ENCODE results near the gene SPNS2. TPM values are rescaled to one million over a fixed set of nuclear protein-coding genes. Genes with fewer than 3 reads are reported as not detected.

The SPNS2 gene
- total and polyA plus RNA-seq, 2 donors (not counting 1 experiment from before 2014, with no cell fraction given), result 0.48 TPM; not detected in 1

DNA sequence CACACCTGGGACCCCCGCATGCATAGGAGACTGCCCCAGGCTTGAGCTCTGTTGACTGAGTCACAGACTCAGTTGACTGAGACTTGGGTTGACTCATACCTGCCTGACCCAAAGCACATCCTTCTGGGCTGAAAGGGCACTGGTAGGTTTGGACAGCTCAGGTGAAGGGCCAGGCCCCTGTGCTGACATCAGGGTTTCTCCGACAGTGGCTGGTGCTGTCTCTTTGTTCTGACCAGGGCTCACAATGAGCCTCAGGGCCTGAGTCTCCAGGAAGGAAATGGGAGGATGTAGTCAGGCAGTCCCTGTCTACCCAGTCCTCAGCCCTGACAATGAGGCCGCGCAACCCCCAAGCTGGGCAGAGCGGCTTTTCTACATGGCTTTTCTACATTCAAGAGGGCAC, 6.5 kb downstream of the SPNS2 start:
- ChIA-PET CTCF (no interaction called here), POLR2A (no interaction called here)
- Histone ChIP-seq H4K20me1 (ENCODE audit: control insufficient read depth, insufficient read depth, low read length, poor library complexity, severe bottlenecking) (no peaks in the 10 kb centered on the region), H3K36me3 (replicated peaks in 1 of 2; ENCODE audit: control extremely low read depth in 1 of 2, control insufficient read depth in 1 of 2, extremely low read depth in 1 of 2, insufficient read depth in 2 of 2, low read length in 1 of 2) (no peaks in the 10 kb centered on the region), H3K27me3 (replicated peaks in 1 of 4; ENCODE audit: control extremely low read depth in 1 of 4, control insufficient read depth in 3 of 4, insufficient read depth in 4 of 4, low read length in 3 of 4) (peaks cover 0 to 80% (median 36%) of the 10 kb centered on the region in 4 experiments), H3K4me2 (replicated peaks; ENCODE audit: low read depth, low read length, poor library complexity, severe bottlenecking) (no peak overlapping the region), H3K79me2 (ENCODE audit: control insufficient read depth, insufficient read depth, low read length) (no peaks in the 10 kb centered on the region), H3K9ac (ENCODE audit: low read length) (no peak overlapping the region), H3K4me3 (ENCODE audit: control extremely low read depth in 1 of 5, extremely low read depth in 1 of 5, insufficient read depth in 1 of 5, low read depth in 2 of 5, low read length in 4 of 5) (no peak overlapping the region), H3K9me3 (ENCODE audit: control extremely low read depth in 1 of 3, control insufficient read depth in 2 of 3, insufficient read depth in 1 of 3, low read length in 2 of 3) (peaks cover 0 to 7% (median 0%) of the 10 kb centered on the region in 3 donors), H3K4me1 (ENCODE audit: control insufficient read depth in 2 of 2, insufficient read depth in 2 of 2, low read length in 2 of 2) (peaks cover 15% of the 10 kb centered on the region in 2 donors), H2AFZ (ENCODE audit: insufficient read depth, low read depth, low read length, poor library complexity, severe bottlenecking) (no peak overlapping the region), H3K27ac (ENCODE audit: low read length in 2 of 2) (no peak overlapping the region)
- intact Hi-C loops (cut with micrococcal nuclease), result no loop called here
- Mint-ChIP-seq H3K4me1 (peaks cover 9% of the 10 kb centered on the region), H3K27ac (no peak overlapping the region), H3K9me3 (ENCODE audit: insufficient read depth) (no peaks in the 10 kb centered on the region), H3K27me3 (peaks cover 72% of the 10 kb centered on the region), H3K4me3 (no peak overlapping the region)
- ATAC-seq (ENCODE audit: low read depth) (no peak), DNase-seq (no peak)
- TF ChIP-seq, protein P1, sequence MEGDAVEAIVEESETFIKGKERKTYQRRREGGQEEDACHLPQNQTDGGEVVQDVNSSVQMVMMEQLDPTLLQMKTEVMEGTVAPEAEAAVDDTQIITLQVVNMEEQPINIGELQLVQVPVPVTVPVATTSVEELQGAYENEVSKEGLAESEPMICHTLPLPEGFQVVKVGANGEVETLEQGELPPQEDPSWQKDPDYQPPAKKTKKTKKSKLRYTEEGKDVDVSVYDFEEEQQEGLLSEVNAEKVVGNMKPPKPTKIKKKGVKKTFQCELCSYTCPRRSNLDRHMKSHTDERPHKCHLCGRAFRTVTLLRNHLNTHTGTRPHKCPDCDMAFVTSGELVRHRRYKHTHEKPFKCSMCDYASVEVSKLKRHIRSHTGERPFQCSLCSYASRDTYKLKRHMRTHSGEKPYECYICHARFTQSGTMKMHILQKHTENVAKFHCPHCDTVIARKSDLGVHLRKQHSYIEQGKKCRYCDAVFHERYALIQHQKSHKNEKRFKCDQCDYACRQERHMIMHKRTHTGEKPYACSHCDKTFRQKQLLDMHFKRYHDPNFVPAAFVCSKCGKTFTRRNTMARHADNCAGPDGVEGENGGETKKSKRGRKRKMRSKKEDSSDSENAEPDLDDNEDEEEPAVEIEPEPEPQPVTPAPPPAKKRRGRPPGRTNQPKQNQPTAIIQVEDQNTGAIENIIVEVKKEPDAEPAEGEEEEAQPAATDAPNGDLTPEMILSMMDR (IDR thresholded peaks at IDR 0.05), result no peak
- TF ChIP-seq EZH2 (IDR thresholded peaks at IDR 0.05; ENCODE audit: borderline replicate concordance, insufficient read depth, low read depth, low read length, poor library complexity, severe bottlenecking), result no peak
- 97% methylated on average over 5 of the region's 5 CpGs for WGBS (ENCODE audit: insufficient coverage)

DNA sequence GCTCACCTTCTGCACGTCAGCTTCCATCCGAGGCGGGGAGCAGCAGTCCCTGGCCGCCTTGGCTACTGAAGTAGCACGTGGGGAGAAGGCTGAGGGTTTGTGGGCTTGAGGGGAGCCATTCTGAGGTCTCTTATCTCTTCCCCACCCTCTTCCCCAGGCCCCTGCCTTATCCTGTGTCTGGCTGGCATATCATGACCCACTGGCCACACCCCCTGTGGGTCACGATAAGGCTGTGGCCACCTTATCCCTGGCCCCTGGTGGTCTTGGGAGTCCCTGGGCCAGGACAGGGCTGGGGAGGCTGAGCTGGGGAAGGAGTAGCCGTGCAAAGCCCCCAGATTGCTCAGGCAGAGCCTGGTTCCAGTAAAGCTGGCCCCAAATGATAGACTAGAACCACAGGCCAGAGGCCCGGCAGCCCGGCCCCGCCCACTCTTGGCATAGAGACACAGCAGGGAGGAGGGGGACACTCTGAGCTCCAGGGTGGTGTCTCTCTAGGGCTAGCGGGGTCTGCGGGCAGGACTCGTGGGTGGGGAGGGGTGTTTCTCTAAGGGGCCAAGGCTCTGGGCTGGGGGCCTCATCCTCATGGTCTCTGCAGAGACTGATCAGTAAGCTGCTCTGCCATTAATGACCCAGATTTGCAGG, 7.6 kb downstream of the SPNS2 start:
- no peak overlapping the region for H3K4me3 ChIP-seq (ENCODE audit: control extremely low read depth in 1 of 5, extremely low read depth in 1 of 5, insufficient read depth in 1 of 5, low read depth in 2 of 5, low read length in 4 of 5)
- no peak overlapping the region for H3K4me3 Mint-ChIP-seq
- peaks cover 61% of the 10 kb centered on the region for H3K27me3 Mint-ChIP-seq
- TF ChIP-seq, protein P1 (IDR thresholded peaks at IDR 0.05), result no peak
- TF ChIP-seq EZH2 (IDR thresholded peaks at IDR 0.05; ENCODE audit: borderline replicate concordance, insufficient read depth, low read depth, low read length, poor library complexity, severe bottlenecking), result no peak
- intact Hi-C loops (cut with micrococcal nuclease), result no loop called here
- no peak overlapping the region for H3K4me2 ChIP-seq (replicated peaks; ENCODE audit: low read depth, low read length, poor library complexity, severe bottlenecking)
- H3K9me3 ChIP-seq (ENCODE audit: control extremely low read depth in 1 of 3, control insufficient read depth in 2 of 3, insufficient read depth in 1 of 3, low read length in 2 of 3), result peaks cover 0 to 3% (median 0%) of the 10 kb centered on the region in 3 donors
- H3K79me2 ChIP-seq (ENCODE audit: control insufficient read depth, insufficient read depth, low read length), result no peaks in the 10 kb centered on the region
- H3K27ac Mint-ChIP-seq, result no peak overlapping the region
- DNase-seq (no peak), ATAC-seq (ENCODE audit: low read depth) (no peak)
- H3K27me3 ChIP-seq (replicated peaks in 1 of 4; ENCODE audit: control extremely low read depth in 1 of 4, control insufficient read depth in 3 of 4, insufficient read depth in 4 of 4, low read length in 3 of 4), result peaks cover 0 to 69% (median 25%) of the 10 kb centered on the region in 4 experiments
- H3K4me1 ChIP-seq (ENCODE audit: control insufficient read depth in 2 of 2, insufficient read depth in 2 of 2, low read length in 2 of 2), result peaks cover 4 to 7% of the 10 kb centered on the region in 2 donors
- ChIA-PET POLR2A (no interaction called here), CTCF (no interaction called here)
- no peak overlapping the region for H2AFZ ChIP-seq (ENCODE audit: insufficient read depth, low read depth, low read length, poor library complexity, severe bottlenecking)
- H3K9me3 Mint-ChIP-seq (ENCODE audit: insufficient read depth), result no peaks in the 10 kb centered on the region
- H4K20me1 ChIP-seq (ENCODE audit: control insufficient read depth, insufficient read depth, low read length, poor library complexity, severe bottlenecking), result no peaks in the 10 kb centered on the region
- WGBS (ENCODE audit: insufficient coverage), result 64% methylated on average over 8 of the region's 13 CpGs
- H3K27ac ChIP-seq (ENCODE audit: low read length in 2 of 2), result no peak overlapping the region
- peaks cover 1% of the 10 kb centered on the region for H3K4me1 Mint-ChIP-seq
- no peak overlapping the region for H3K9ac ChIP-seq (ENCODE audit: low read length)
- H3K36me3 ChIP-seq (replicated peaks in 1 of 2; ENCODE audit: control extremely low read depth in 1 of 2, control insufficient read depth in 1 of 2, extremely low read depth in 1 of 2, insufficient read depth in 2 of 2, low read length in 1 of 2), result no peaks in the 10 kb centered on the region

Data from B cell (primary cell).